Mesodermal cell (in vitro differentiated cells): Measurements from ENCODE around the gene ZNF189. TPM values are rescaled to one million over a fixed set of nuclear protein-coding genes. Genes with fewer than 3 reads are reported as not detected.
A peak's percentile ranks its signal among the peaks of the same experiment; 100 is the strongest.

Experiments used
- H3K27ac ChIP-seq: 2 replicates; pipeline ENCODE4 v1.7.0; 2013; ENCODE audit warnings: mild to moderate bottlenecking, low read depth, low read length, moderate library complexity; ENCODE audit not compliant: severe bottlenecking
- H3K36me3 ChIP-seq: 2 replicates; pipeline ENCODE4 v1.7.1; 2013; ENCODE audit warnings: mild to moderate bottlenecking, low read length, moderate library complexity; ENCODE audit not compliant: control insufficient read depth, insufficient read depth
- H3K4me1 ChIP-seq: one replicate; pipeline ENCODE4 v1.7.1; 2013; ENCODE audit warnings: mild to moderate bottlenecking, low read length; ENCODE audit not compliant: insufficient read depth, control insufficient read depth, poor library complexity, severe bottlenecking
- H3K4me3 ChIP-seq: 2 replicates; pipeline ENCODE4 v1.7.0; 2013; ENCODE audit warnings: low read length, control low read depth, mild to moderate bottlenecking; ENCODE audit not compliant: insufficient read depth, poor library complexity, severe bottlenecking; ENCODE audit errors: extremely low read depth
- H3K9me3 ChIP-seq: 2 replicates; pipeline ENCODE4 v1.7.1; 2013; ENCODE audit warnings: mild to moderate bottlenecking, low read length, moderate library complexity; ENCODE audit not compliant: control insufficient read depth
- WGBS, 2 experiments: methylation state at CpG; one replicate each; pipeline ENCODE4 v1.1.5; 2013; ENCODE audit warnings: missing lambda C conversion rate in 2 of 2; ENCODE audit not compliant: insufficient coverage in 2 of 2; 5-methylcytosine and 5-hydroxymethylcytosine counted together
- polyA plus RNA-seq, 2 experiments: library from polyadenylated mRNA; stranded (reverse); fragments of 50-300 nt; gene quantifications; one replicate each; pipeline ENCODE4 v1.2.3, GENCODE V29; 2013

ZNF189 gene
- polyA plus RNA-seq (2013, experiment 1 of 2) = 13.6 TPM
- polyA plus RNA-seq (2013, experiment 2 of 2) = 13.6 TPM

DNA sequence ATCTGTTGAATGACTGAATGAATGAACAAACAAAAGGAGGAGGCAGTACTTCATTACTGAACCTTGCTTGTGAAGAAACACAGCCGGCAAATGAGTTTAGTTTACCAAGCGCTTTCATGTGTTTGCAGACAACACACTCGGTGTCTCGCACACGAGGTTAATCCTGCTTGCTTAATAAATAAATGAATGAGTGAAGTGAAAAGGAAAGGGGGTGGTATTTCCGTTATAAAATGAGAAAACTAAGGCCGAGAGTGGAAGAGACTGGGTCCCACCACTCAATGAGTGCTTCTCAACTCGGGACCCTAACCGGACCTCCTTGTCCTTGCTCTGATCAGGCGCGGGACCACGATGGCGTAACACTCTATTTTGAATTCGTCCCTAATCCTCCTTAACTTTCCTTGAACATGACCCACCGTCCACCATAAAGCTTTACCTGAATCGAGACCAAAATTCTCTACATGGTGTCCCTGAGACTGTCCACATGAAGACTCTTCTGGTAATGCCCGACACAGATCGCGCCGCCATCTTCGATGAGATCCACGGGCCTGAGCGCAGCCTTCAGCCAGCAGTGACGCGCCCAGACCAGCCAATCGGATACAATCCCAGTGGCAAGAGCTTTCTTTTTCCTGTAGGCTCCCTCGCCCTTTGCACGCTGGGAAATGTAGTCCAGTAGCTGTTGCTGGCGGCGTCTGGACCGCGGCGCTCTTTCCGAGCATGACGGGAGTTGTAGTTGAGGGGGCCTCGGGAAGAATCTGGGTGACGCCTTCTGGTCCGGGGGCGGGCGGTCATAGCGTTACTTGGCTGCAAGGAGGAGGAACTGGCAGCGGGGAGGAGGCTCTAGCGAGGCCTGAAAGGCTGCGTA, at the start of gene ZNF189, which contains the start of gene MRPL50:
TSS of gene ZNF189 (plus strand) at position 784 of the 862 bp plus-strand sequence. CDS start 306 bp downstream, outside the sequence.
TSS of gene MRPL50 (minus strand) at position 551 of the 862 bp plus-strand sequence. CDS start at position 525, 26 bp downstream.
- H3K27ac ChIP-seq = peak within 1 kb of the TSS; percentile 65
- H3K4me3 ChIP-seq = peak within 1 kb of the TSS; percentile 87
- 0 to 1% methylated on average over 30 to 35 of the region's 44 CpGs for WGBS, 2 experiments
- peaks cover 16% of the 10 kb centered on the region for H3K9me3 ChIP-seq
- peaks cover 59% of the 10 kb centered on the region for H3K36me3 ChIP-seq
- peaks cover 4% of the 10 kb centered on the region for H3K4me1 ChIP-seq

DNA sequence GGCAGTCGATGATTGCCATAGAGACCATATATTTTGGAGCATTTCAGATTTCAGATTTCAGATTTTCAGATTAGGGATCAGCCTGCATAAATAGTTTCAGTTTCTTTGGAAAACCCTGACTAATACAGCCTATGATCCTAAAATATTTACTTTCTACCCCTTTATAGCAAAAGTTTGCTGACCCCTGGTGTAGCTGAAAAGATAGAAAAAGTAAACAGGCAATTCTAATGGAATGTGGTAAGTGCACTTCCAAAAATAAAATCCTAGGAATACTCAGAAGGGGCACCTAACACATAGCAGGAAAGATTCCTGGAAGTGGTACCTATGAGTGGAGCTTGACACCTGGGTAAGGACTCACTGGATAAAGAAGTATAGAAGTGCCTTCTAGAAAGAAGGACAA, 48.4 kb upstream of the ZNF189 start:
- no peaks in the 10 kb centered on the region for H3K9me3 ChIP-seq
- H3K27ac ChIP-seq = no peak overlapping the region
- WGBS, 2 experiments = no CpG with 5 or more reads among the region's 1 CpG
- H3K36me3 ChIP-seq = no peaks in the 10 kb centered on the region
- H3K4me3 ChIP-seq = no peak overlapping the region
- no peaks in the 10 kb centered on the region for H3K4me1 ChIP-seq

DNA sequence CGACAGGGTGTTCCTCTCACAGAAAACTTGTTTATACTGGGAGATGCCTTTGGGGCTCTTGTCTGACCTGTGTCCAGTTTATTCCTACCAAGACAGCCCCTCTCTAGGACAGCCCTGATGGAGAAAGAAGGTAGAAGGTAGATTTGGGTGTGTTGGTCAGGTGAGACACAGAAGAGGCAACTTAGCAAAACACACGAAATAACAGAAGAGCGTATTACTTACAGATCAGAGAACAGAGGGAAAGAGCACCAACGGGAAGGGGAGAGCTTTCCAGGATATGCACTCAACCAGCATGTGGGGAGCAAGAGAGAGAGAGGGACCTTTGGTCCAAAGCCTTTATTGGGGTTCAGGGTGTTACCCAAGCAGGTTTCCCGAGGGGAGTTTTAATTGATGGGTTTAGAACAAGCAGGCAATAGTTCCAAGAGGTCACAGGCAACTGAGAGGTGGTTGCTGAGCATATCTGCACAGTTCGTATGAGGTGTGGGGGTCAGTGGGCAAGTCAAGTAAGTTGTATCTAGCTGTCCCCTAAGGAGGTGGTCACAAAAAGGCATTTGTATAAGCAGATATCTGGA, 45.7 kb upstream of the ZNF189 start:
- no peaks in the 10 kb centered on the region for H3K4me1 ChIP-seq
- no peaks in the 10 kb centered on the region for H3K9me3 ChIP-seq
- 89 to 94% methylated on average over 4 to 5 of the region's 6 CpGs for WGBS, 2 experiments
- H3K4me3 ChIP-seq = no peak overlapping the region
- no peaks in the 10 kb centered on the region for H3K36me3 ChIP-seq
- H3K27ac ChIP-seq = no peak overlapping the region

DNA sequence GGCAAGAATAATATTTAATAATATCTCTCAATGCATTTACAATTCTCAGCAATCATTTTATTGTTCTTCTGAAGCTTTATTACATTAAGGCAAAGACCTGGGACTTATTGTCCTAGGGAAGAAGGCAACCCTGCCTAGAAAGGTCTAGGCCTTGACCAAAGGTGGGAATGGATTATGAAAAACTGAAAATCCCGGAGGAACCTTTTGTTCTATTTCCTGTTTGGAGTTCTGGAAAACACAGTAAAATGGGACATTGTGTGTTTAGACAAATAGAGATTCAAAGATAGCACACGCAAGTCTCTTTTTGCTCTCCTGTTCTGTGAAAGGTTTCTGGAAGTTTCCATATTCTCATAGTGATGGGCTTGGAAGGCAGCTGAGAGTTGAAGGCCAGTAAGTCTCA, 45.0 kb upstream of the ZNF189 start:
- Histone ChIP-seq H3K36me3 (no peaks in the 10 kb centered on the region), H3K9me3 (no peaks in the 10 kb centered on the region), H3K4me3 (no peak overlapping the region), H3K27ac (no peak overlapping the region), H3K4me1 (no peaks in the 10 kb centered on the region)
- WGBS, 2 experiments = 85 to 100% methylated on average over 2 of the region's 2 CpGs

DNA sequence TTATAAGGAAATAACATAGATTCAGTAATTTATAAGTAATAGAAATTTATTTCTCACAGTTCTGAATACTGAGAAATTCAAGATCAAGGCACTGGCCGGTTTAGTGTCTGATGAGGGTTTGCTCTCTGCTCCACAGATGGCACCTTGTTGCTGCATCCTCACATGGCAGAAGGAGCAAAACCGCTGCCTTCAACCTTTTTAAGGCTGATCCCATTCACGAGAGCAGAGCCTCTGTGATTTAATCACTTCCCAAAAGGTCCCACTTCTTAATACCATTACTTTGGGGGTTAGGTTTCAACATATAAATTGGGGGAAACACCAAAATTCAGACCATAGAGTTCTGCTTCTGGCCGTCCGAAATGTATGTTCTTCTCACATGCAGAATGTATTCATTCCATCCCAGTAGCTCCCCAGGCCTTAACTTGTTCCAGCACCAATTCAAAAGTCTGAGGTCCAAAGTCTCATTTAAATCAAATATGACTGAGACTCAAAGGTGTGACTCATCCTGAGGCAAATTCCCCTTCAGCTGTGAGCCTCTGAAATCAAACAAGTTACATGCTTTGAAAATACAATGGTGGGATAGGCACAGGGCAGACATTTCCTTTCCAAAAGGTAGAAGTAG, 44.4 kb upstream of the ZNF189 start:
- no peak overlapping the region for H3K27ac ChIP-seq
- no peaks in the 10 kb centered on the region for H3K9me3 ChIP-seq
- H3K36me3 ChIP-seq = no peaks in the 10 kb centered on the region
- 82 to 100% methylated on average over 2 of the region's 5 CpGs for WGBS, 2 experiments
- no peak overlapping the region for H3K4me3 ChIP-seq
- H3K4me1 ChIP-seq = no peaks in the 10 kb centered on the region

DNA sequence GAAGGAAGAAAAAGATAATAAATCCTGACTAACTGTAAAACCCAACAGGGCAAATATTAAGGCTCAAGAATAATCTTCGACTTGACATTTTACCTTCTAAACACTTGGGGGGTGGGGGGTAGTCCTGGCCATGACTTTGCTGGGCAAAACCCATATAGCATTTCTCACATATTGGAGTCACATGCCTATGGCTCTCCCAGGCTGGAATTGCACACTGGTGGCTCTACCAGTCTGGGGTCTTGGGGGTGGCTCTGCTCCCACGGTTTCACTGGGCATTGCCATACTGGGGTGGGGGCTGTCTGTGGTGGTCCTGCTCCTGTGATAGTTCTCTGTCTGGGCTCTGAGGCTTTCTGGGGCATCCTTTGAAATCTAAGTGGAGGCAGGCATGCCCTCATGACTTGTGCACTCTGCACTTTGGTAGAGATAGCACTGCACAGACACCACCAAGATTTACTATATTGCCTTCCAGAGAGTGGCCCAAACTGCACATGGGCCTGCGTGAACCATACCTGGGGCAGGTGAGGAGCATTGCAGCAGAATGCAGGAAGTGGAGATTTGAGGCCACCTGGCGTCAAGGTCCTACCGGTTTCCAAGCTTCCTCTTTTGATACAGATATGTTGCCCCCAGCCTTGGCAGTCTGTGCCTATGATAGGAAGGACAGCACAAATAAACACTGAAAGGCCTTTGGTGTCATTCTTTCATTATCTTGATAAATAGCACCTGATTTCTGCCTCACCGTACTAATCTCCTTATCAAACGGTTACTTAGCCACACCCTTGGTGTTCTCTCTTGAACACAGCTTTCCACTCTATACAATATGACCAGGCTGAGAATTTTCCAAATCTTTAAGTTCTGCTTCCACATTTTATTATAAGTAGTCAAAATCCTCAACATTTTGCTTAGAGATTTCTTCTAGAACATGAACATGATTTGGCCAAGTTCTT, 43.6 kb upstream of the ZNF189 start:
- H3K4me1 ChIP-seq = no peaks in the 10 kb centered on the region
- H3K4me3 ChIP-seq = no peak overlapping the region
- H3K36me3 ChIP-seq = no peaks in the 10 kb centered on the region
- WGBS, 2 experiments = 91 to 95% methylated on average over 4 to 6 of the region's 7 CpGs
- H3K27ac ChIP-seq = no peak overlapping the region
- H3K9me3 ChIP-seq = no peaks in the 10 kb centered on the region

DNA sequence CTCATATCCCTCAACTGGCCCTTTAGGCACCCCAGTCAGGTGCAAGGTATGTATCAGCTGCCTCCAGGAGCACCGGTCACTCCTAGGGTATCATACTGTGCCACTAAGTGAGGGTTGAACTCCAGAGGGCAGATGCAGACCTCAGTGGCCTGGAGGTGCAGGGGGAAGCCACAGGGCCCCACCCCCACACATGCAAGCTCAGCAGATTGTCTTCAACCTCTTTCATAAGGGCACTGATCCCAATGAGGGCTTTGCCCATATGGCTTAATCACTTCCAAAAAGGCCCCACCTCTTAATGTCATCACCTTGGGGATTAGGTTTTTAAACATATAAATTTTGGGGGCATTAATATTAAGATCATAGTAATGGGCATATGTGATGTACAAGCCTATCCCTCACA, 42.0 kb upstream of the ZNF189 start:
- H3K27ac ChIP-seq = no peak overlapping the region
- H3K36me3 ChIP-seq = no peaks in the 10 kb centered on the region
- WGBS, 2 experiments = 0% methylated on average over 1 of the region's 1 CpG
- H3K9me3 ChIP-seq = no peaks in the 10 kb centered on the region
- no peak overlapping the region for H3K4me3 ChIP-seq
- no peaks in the 10 kb centered on the region for H3K4me1 ChIP-seq

DNA sequence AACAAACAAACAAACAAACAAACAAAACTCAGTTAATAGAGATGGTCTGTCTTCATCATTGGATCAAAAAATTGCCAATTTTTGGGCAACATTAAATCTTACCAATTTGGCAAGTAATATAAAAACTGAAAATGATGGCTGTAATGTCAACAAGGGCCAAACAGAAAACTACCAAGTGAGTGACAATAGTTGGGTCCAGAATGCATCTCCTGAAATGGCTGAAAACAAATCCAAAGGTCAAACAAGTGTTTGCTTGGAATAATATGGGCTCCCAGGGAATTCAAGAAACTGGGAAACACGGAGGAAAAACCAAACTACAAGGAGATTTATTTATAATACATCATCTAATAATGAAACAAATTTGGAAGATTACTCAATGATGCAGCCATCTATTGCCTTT, 39.0 kb upstream of the ZNF189 start:
- no peaks in the 10 kb centered on the region for H3K9me3 ChIP-seq
- no peak overlapping the region for H3K4me3 ChIP-seq
- no peaks in the 10 kb centered on the region for H3K4me1 ChIP-seq
- WGBS, 2 experiments = no CpG with 5 or more reads among the region's 1 CpG
- H3K36me3 ChIP-seq = no peaks in the 10 kb centered on the region
- H3K27ac ChIP-seq = no peak overlapping the region

DNA sequence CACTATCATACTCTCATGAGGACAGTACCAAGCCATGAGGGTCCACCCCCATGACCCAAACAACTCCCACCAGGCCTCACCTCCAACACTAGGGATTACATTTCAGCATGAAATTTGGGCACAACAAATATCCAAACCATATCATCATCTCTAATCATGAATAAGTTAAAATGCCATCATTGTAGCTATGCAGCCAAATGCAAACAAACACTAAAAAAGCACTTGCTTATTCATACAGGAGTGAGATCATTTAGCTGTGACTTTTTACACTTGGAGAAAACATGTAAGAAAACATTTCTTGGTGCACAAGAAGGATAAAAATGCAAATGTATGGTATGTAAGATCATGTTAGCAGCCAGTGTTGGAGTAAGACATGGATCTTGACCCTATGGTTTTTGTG, 38.0 kb upstream of the ZNF189 start:
- no peaks in the 10 kb centered on the region for H3K4me1 ChIP-seq
- no peak overlapping the region for H3K27ac ChIP-seq
- no peak overlapping the region for H3K4me3 ChIP-seq
- H3K9me3 ChIP-seq = no peaks in the 10 kb centered on the region
- H3K36me3 ChIP-seq = no peaks in the 10 kb centered on the region

DNA sequence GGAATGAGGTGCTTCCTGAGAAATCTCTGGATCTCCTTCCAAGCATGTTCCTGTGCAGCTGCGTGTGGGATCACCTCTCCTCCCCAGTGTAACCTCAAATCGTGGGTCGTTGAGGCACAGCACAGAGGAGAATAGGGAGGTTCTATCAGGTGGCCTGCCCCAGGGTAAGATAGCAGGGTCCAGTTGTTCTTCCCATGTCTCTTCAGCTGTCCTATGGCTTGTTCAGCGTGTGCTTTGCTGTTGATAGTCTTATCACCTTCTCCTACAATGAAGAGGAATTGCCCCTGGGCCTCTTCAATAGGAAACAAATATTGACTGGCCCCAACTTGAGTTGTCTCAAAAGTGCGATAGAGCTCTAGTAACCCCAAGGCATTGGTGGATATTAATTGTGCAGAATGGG, 36.2 kb upstream of the ZNF189 start:
- Histone ChIP-seq H3K4me1 (no peaks in the 10 kb centered on the region), H3K9me3 (no peaks in the 10 kb centered on the region), H3K36me3 (no peaks in the 10 kb centered on the region), H3K27ac (no peak overlapping the region), H3K4me3 (no peak overlapping the region)
- WGBS, 2 experiments = 84 to 94% methylated on average over 3 to 5 of the region's 5 CpGs
